Measurements from ENCODE around the gene CLSTN2. TPM values are rescaled to one million over a fixed set of nuclear protein-coding genes. Genes with fewer than 3 reads are reported as not detected.
A peak's percentile ranks its signal among the peaks of the same experiment; 100 is the strongest.
"Not testable (repeated sequence)": the region's sequence is repeated elsewhere in the genome, so short reads cannot be mapped to it uniquely, and the experiment has no call there.

The CLSTN2 gene
- total and polyA plus RNA-seq, 2 donors from 2014 or later: 2.0 to 12.0 TPM

DNA sequence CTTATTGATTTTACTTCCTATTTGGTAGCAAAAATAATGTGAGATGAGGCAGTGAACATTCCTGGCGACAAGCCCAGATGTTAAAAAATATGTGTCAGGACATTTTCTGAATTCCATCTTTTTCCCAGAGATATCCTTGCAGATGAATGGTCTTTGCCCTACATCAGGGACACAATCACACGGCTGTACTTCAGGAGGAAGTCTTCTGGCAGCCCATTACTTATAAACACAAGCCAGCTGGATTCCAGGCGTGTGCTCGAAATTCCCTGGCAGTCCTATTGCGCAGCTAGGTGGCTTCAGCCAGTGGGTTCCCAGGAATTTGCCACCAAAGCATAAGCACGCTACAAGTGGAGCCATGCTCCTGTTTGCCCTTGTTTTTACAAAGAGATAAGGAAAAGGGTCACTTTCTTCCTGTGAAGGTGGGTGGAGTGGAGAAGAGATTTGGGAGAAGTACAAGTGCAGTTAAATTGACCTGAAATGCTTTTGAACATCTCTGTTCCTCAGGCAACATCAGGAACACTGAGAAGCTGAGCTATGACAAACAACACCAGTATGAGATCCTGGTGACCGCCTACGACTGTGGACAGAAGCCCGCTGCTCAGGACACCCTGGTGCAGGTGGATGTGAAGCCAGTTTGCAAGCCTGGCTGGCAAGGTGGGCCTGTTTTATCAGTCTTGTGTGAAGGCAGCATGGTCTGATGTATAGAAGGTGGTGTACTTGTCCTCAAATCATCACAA lies 485.8 kb downstream of the CLSTN2 start:
- H3K9me3 ChIP-seq (ENCODE audit: control insufficient read depth in 2 of 3, insufficient read depth in 1 of 3, low read length in 3 of 3): peaks cover 0 to 1% (median 0%) of the 10 kb centered on the region in 3 donors
- H3K27ac ChIP-seq (ENCODE audit: low read depth in 2 of 2, low read length in 2 of 2): peak overlapping the region in 1 of 2 donors; percentile 15
- no peak overlapping the region for H3K9ac ChIP-seq (ENCODE audit: low read length in 3 of 3)
- H3K27me3 ChIP-seq (ENCODE audit: control insufficient read depth, insufficient read depth, low read length): no peaks in the 10 kb centered on the region
- H3K4me1 ChIP-seq (ENCODE audit: control insufficient read depth in 2 of 3, insufficient read depth in 2 of 3, low read depth in 1 of 3, low read length in 3 of 3): peaks cover 0 to 2% (median 0%) of the 10 kb centered on the region in 3 donors
- TF ChIP-seq, protein P1, sequence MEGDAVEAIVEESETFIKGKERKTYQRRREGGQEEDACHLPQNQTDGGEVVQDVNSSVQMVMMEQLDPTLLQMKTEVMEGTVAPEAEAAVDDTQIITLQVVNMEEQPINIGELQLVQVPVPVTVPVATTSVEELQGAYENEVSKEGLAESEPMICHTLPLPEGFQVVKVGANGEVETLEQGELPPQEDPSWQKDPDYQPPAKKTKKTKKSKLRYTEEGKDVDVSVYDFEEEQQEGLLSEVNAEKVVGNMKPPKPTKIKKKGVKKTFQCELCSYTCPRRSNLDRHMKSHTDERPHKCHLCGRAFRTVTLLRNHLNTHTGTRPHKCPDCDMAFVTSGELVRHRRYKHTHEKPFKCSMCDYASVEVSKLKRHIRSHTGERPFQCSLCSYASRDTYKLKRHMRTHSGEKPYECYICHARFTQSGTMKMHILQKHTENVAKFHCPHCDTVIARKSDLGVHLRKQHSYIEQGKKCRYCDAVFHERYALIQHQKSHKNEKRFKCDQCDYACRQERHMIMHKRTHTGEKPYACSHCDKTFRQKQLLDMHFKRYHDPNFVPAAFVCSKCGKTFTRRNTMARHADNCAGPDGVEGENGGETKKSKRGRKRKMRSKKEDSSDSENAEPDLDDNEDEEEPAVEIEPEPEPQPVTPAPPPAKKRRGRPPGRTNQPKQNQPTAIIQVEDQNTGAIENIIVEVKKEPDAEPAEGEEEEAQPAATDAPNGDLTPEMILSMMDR (IDR thresholded peaks at IDR 0.05; ENCODE audit: borderline replicate concordance, extremely low read depth, insufficient read depth): no peak
- intact Hi-C loops (cut with DNase I): no loop called here
- no peaks in the 10 kb centered on the region for H3K36me3 ChIP-seq (ENCODE audit: control insufficient read depth in 2 of 3, insufficient read depth in 3 of 3, low read length in 3 of 3)
- FAIRE-seq: no peak
- DNase-seq: peak in 3 of 5 donors; percentile 16 to 61 (median 52)
- H3K4me3 ChIP-seq (ENCODE audit: low read length in 3 of 3): no peak overlapping the region

GRCh38 chr3:140421884-140422283 lies 486.9 kb downstream of the CLSTN2 start:
- H3K36me3 ChIP-seq (ENCODE audit: control insufficient read depth in 2 of 3, insufficient read depth in 3 of 3, low read length in 3 of 3): no peaks in the 10 kb centered on the region
- no peaks in the 10 kb centered on the region for H3K9me3 ChIP-seq (ENCODE audit: control insufficient read depth in 2 of 3, insufficient read depth in 1 of 3, low read length in 3 of 3)
- FAIRE-seq (no peak), DNase-seq (no peak)
- no peak overlapping the region for H3K9ac ChIP-seq (ENCODE audit: low read length in 3 of 3)
- intact Hi-C loops (cut with DNase I): no loop called here
- H3K4me3 ChIP-seq (ENCODE audit: low read length in 3 of 3): no peak overlapping the region
- no peaks in the 10 kb centered on the region for H3K27me3 ChIP-seq (ENCODE audit: control insufficient read depth, insufficient read depth, low read length)
- H3K4me1 ChIP-seq (ENCODE audit: control insufficient read depth in 2 of 3, insufficient read depth in 2 of 3, low read depth in 1 of 3, low read length in 3 of 3): peaks cover 0 to 2% (median 0%) of the 10 kb centered on the region in 3 donors
- TF ChIP-seq, protein P1 (IDR thresholded peaks at IDR 0.05; ENCODE audit: borderline replicate concordance, extremely low read depth, insufficient read depth): no peak
- H3K27ac ChIP-seq (ENCODE audit: low read depth in 2 of 2, low read length in 2 of 2): no peak overlapping the region

DNA sequence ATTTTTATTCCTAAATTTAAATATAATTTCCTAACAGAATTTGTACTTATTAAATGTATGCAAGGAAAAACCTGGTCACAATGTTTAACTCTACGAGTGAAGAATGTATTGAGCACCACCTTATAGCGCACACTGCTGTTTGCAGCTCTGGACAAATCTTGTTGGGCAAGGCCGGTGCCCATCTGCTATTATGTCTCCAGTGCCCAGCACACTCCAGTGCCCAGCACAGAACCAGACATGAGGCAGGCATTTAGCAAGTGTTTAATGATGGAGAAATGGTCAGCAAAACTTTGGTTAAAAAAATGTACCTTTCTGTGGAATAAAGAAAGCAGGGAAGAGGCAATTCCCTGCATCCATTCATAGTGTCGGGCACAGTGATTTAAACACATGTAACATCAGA lies 488.2 kb downstream of the CLSTN2 start:
- intact Hi-C loops (cut with DNase I): no loop called here
- Histone ChIP-seq H3K27ac (ENCODE audit: low read depth in 2 of 2, low read length in 2 of 2) (no peak overlapping the region), H3K9ac (ENCODE audit: low read length in 3 of 3) (no peak overlapping the region), H3K4me1 (ENCODE audit: control insufficient read depth in 2 of 3, insufficient read depth in 2 of 3, low read depth in 1 of 3, low read length in 3 of 3) (peaks cover 0 to 2% (median 0%) of the 10 kb centered on the region in 3 donors), H3K9me3 (ENCODE audit: control insufficient read depth in 2 of 3, insufficient read depth in 1 of 3, low read length in 3 of 3) (no peaks in the 10 kb centered on the region), H3K27me3 (ENCODE audit: control insufficient read depth, insufficient read depth, low read length) (no peaks in the 10 kb centered on the region), H3K4me3 (ENCODE audit: low read length in 3 of 3) (no peak overlapping the region), H3K36me3 (ENCODE audit: control insufficient read depth in 2 of 3, insufficient read depth in 3 of 3, low read length in 3 of 3) (no peaks in the 10 kb centered on the region)
- no peak for FAIRE-seq
- TF ChIP-seq, protein P1 (IDR thresholded peaks at IDR 0.05; ENCODE audit: borderline replicate concordance, extremely low read depth, insufficient read depth): no peak
- DNase-seq: no peak

DNA sequence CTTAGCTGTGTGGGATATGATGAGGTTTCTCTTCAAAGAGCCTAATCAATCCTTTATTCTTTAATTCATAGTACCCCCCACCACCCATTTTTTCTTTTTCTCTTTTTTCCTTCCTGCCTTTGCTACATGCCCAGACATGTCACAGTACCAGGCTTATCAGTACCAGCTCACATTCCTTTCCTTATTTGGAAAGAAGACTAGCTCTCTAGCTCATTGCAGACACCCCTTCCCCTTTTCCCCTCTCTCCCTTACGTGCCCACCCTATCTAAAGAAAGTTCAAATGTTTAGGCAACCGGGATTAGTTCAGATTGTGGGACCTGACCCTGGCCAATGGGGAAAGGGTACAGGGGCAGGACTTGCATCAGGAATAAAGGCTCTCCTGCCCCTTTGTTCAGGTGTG lies 488.6 kb downstream of the CLSTN2 start:
- intact Hi-C loops (cut with DNase I); FAIRE-seq; H3K9me3 ChIP-seq (ENCODE audit: control insufficient read depth in 2 of 3, insufficient read depth in 1 of 3, low read length in 3 of 3); H3K4me1 ChIP-seq (ENCODE audit: control insufficient read depth in 2 of 3, insufficient read depth in 2 of 3, low read depth in 1 of 3, low read length in 3 of 3); H3K27ac ChIP-seq (ENCODE audit: low read depth in 2 of 2, low read length in 2 of 2); H3K9ac ChIP-seq (ENCODE audit: low read length in 3 of 3); H3K4me3 ChIP-seq (ENCODE audit: low read length in 3 of 3); H3K36me3 ChIP-seq (ENCODE audit: control insufficient read depth in 2 of 3, insufficient read depth in 3 of 3, low read length in 3 of 3); H3K27me3 ChIP-seq (ENCODE audit: control insufficient read depth, insufficient read depth, low read length); DNase-seq: not testable (repeated sequence)

Data from kidney (tissue), 14 donors.